B cell (primary cell): ENCODE results near the gene CD99L2. TPM values are rescaled to one million over a fixed set of nuclear protein-coding genes. Genes with fewer than 3 reads are reported as not detected.

ENCODE experiments used
- ATAC-seq: fragments of 200-7000 bp; cut with Tn5 transposase; one replicate; pipeline ENCODE4 v1.10.0; 2021; ENCODE audit warnings: low read depth, mild to moderate bottlenecking, moderate number of reproducible peaks, moderate library complexity
- CTCF ChIA-PET: fragments of 350-600 bp; sonication (Branson Sonifier 250); formaldehyde crosslinking; loops from one replicate; lab custom pipeline; 2021; ENCODE audit warnings: antibody characterized with exemption, inconsistent platforms; lab: Charles Lee
- POLR2A ChIA-PET: fragments of 350-600 bp; sonication (Branson Sonifier 250); formaldehyde crosslinking; loops from one replicate; lab custom pipeline; 2021; ENCODE audit warnings: antibody characterized with exemption; lab: Charles Lee
- DNase-seq: peaks from one replicate; pipeline ENCODE4 v3.0.0; 2013
- H2AFZ ChIP-seq: 2 replicates; pipeline ENCODE4 v1.6.1; 2012; ENCODE audit warnings: mild to moderate bottlenecking, low read depth, low read length; ENCODE audit not compliant: insufficient read depth, poor library complexity, severe bottlenecking
- H3K27ac ChIP-seq, 2 donors: 1 replicate in 1 of 2; 2 replicates in 1 of 2; pipeline ENCODE4 v1.5.1; 2012 to 2013; ENCODE audit warnings: low read length in 2 of 2, mild to moderate bottlenecking in 2 of 2, moderate library complexity in 1 of 2
- H3K27me3 ChIP-seq, 4 experiments: fragments of 200-600 bp in 1 of 4; sonication (generic) in 1 of 4; replicated peaks in 1 of 4; 1 replicate in 2 of 4; 2 replicates in 2 of 4; pipeline versions ENCODE4 v1.6.1 to v1.7.0; 2013 to 2016; ENCODE audit warnings: low read length in 3 of 4, mild to moderate bottlenecking in 2 of 4, mixed read lengths in 1 of 4, moderate library complexity in 1 of 4; ENCODE audit not compliant: insufficient read depth in 4 of 4, control insufficient read depth in 3 of 4; ENCODE audit errors: control extremely low read depth in 1 of 4
- H3K36me3 ChIP-seq, 2 experiments: replicated peaks in 1 of 2; 1 replicate in 1 of 2; 2 replicates in 1 of 2; pipeline versions ENCODE4 v1.6.1 to v1.7.1; 2013; ENCODE audit warnings: low read length in 1 of 2; ENCODE audit not compliant: insufficient read depth in 2 of 2, control insufficient read depth in 1 of 2; ENCODE audit errors: control extremely low read depth in 1 of 2, extremely low read depth in 1 of 2
- H3K4me1 ChIP-seq, 2 donors: fragments of 200-600 bp in 1 of 2; sonication (generic) in 1 of 2; 1 replicate in 1 of 2; 2 replicates in 1 of 2; pipeline versions ENCODE4 v1.5.1 to v1.6.1; 2013 to 2017; ENCODE audit warnings: low read length in 2 of 2; ENCODE audit not compliant: control insufficient read depth in 2 of 2, insufficient read depth in 2 of 2
- H3K4me2 ChIP-seq: replicated peaks from 2 replicates; pipeline ENCODE3; 2012; ENCODE audit warnings: mild to moderate bottlenecking, low read depth, low read length; ENCODE audit not compliant: poor library complexity, severe bottlenecking
- H3K4me3 ChIP-seq, 5 experiments: fragments of 200-600 bp in 1 of 5; sonication (generic) in 1 of 5; 1 replicate in 3 of 5; 2 replicates in 2 of 5; pipeline versions ENCODE4 v1.5.1 to v1.7.0; 2011 to 2016; ENCODE audit warnings: low read length in 4 of 5, mild to moderate bottlenecking in 4 of 5, low read depth in 2 of 5, control low read depth in 1 of 5, moderate library complexity in 1 of 5; ENCODE audit not compliant: insufficient read depth in 1 of 5; ENCODE audit errors: control extremely low read depth in 1 of 5, extremely low read depth in 1 of 5
- H3K79me2 ChIP-seq: fragments of 200-600 bp; sonication (generic); one replicate; pipeline ENCODE4 v1.6.0; 2016; ENCODE audit warnings: low read length; ENCODE audit not compliant: control insufficient read depth, insufficient read depth
- H3K9ac ChIP-seq: fragments of 200-600 bp; sonication (generic); 2 replicates; pipeline ENCODE4 v1.6.1; 2017; ENCODE audit warnings: mild to moderate bottlenecking, low read length, moderate library complexity
- H3K9me3 ChIP-seq, 3 donors: one replicate each; pipeline versions ENCODE4 v1.6.1 to v1.7.1; 2013; ENCODE audit warnings: low read length in 2 of 3; ENCODE audit not compliant: control insufficient read depth in 2 of 3, insufficient read depth in 1 of 3; ENCODE audit errors: control extremely low read depth in 1 of 3
- H4K20me1 ChIP-seq: 2 replicates; pipeline ENCODE4 v1.6.0; 2012; ENCODE audit warnings: mild to moderate bottlenecking, low read length; ENCODE audit not compliant: insufficient read depth, control insufficient read depth, poor library complexity, severe bottlenecking
- H3K27ac Mint-ChIP-seq: one replicate; pipeline ENCODE4 v1.8.0; 2021; ENCODE audit warnings: mixed read lengths
- H3K27me3 Mint-ChIP-seq: one replicate; pipeline ENCODE4 v1.8.0; 2021; ENCODE audit warnings: mixed read lengths
- H3K4me1 Mint-ChIP-seq: one replicate; pipeline ENCODE4 v1.8.0; 2021; ENCODE audit warnings: mixed read lengths
- H3K4me3 Mint-ChIP-seq: one replicate; pipeline ENCODE4 v1.8.0; 2021; ENCODE audit warnings: mixed read lengths
- H3K9me3 Mint-ChIP-seq: one replicate; pipeline ENCODE4 v1.8.0; 2022; ENCODE audit warnings: mixed read lengths; ENCODE audit not compliant: insufficient read depth
- EZH2 ChIP-seq: IDR thresholded peaks from 2 replicates; pipeline ENCODE4 v1.6.1; 2012; ENCODE audit warnings: borderline replicate concordance, low read depth, mild to moderate bottlenecking, moderate library complexity, low read length; ENCODE audit not compliant: insufficient read depth, poor library complexity, severe bottlenecking
- WGBS: methylation state at CpG from one replicate; pipeline ENCODE4 v1.1.5; 2013; ENCODE audit warnings: missing lambda C conversion rate; ENCODE audit not compliant: insufficient coverage; 5-methylcytosine and 5-hydroxymethylcytosine counted together
- intact Hi-C: fragments of 100-400 bp; cut with micrococcal nuclease; formaldehyde crosslinking; loops from one replicate; pipeline ENCODE4 v1.10.0; 2022
- polyA plus RNA-seq: library from polyadenylated mRNA; depleted of rRNA; stranded (reverse); fragments of >200 nt; gene quantifications from 2 replicates; pipeline ENCODE4 v1.2.3, GENCODE V29; 2012
- total RNA-seq, 2 donors: library from RNA; stranded (reverse); fragments of 120-200 nt in 1 of 2; gene quantifications; 1 replicate in 1 of 2; 2 replicates in 1 of 2; pipeline versions ENCODE4 v1.2.3 to v1.2.4, GENCODE V29; 2013 to 2022
- TF ChIP-seq, protein P1 (sequence below): fragments of 200-600 bp; IDR thresholded peaks from one replicate; pipeline ENCODE4 v1.8.0; 2022; ENCODE audit warnings: antibody characterized with exemption, mild to moderate bottlenecking

Gene CD99L2
- total and polyA plus RNA-seq, 2 donors (not counting 1 experiment from before 2014, with no cell fraction given): 8.7 to 17.8 TPM

DNA sequence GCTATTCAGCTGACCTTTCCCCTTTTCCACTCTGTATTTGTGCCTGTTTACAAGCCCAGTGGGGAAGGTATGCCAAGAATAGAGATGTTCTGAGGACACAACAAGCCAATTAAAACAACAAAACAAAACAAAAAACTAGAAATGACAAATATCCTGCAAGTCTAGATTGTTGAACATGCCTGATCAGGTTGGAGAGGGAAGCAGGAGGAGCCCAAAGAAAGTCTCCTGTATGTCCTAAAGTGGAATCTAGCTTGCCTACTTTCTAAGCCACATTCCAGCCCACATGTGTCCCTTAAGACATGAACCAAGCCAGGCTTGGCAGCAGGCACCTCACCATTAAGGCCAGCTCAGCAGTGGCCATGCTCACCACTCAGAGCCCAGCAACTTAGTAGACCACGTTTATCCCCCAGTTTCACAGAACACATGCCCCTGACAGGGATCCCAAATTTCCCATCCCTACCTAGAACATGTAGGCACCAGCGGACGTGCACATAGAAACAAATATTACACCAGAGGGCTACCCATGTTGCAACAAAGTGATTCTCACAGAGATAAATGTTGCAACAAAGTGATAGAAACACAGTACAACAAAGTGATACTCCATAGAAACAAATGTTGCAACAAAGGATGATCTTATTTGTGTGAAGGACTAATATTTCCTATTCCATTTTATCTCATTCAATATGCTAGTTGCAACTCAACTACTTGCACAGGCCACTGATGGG, 48.3 kb downstream of the CD99L2 start:
- no peak overlapping the region for H3K4me3 Mint-ChIP-seq

DNA sequence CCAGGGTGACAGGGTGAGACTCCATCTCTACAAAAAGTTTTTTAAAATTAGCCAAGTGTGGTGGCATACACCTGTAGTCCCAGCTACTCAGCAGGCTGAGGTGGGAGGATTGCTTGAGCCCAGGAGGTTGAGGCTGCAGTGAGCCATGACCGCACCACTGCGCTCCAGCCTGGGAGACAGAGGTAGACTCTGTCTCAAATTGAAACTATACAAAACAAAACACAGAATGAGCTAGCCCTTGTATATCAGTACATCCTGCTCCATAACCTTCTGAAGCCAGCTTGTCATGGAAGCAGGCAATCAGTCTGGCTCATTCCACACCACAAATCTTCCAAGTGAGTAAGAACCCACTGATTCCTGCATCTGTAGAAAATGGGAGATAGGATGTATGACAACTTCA, 49.0 kb downstream of the CD99L2 start:
- no peak overlapping the region for H2AFZ ChIP-seq
- POLR2A ChIA-PET: no interaction called here
- no peaks in the 10 kb centered on the region for H3K4me1 ChIP-seq
- H3K36me3 ChIP-seq: no peaks in the 10 kb centered on the region
- H3K27me3 ChIP-seq: no peaks in the 10 kb centered on the region
- Mint-ChIP-seq H3K9me3 (no peaks in the 10 kb centered on the region), H3K27ac (no peak overlapping the region), H3K27me3 (no peaks in the 10 kb centered on the region), H3K4me1 (peaks cover 9% of the 10 kb centered on the region), H3K4me3 (no peak overlapping the region)
- CTCF ChIA-PET: no interaction called here
- no peaks in the 10 kb centered on the region for H4K20me1 ChIP-seq
- H3K9me3 ChIP-seq: no peaks in the 10 kb centered on the region
- H3K27ac ChIP-seq: no peak overlapping the region
- WGBS: no CpG with 5 or more reads among the region's 2 CpGs
- no peak for DNase-seq
- intact Hi-C loops: no loop called here
- no peak overlapping the region for H3K9ac ChIP-seq
- TF ChIP-seq, protein P1, sequence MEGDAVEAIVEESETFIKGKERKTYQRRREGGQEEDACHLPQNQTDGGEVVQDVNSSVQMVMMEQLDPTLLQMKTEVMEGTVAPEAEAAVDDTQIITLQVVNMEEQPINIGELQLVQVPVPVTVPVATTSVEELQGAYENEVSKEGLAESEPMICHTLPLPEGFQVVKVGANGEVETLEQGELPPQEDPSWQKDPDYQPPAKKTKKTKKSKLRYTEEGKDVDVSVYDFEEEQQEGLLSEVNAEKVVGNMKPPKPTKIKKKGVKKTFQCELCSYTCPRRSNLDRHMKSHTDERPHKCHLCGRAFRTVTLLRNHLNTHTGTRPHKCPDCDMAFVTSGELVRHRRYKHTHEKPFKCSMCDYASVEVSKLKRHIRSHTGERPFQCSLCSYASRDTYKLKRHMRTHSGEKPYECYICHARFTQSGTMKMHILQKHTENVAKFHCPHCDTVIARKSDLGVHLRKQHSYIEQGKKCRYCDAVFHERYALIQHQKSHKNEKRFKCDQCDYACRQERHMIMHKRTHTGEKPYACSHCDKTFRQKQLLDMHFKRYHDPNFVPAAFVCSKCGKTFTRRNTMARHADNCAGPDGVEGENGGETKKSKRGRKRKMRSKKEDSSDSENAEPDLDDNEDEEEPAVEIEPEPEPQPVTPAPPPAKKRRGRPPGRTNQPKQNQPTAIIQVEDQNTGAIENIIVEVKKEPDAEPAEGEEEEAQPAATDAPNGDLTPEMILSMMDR: no peak
- no peak for TF ChIP-seq EZH2
- H3K4me3 ChIP-seq: no peak overlapping the region
- no peaks in the 10 kb centered on the region for H3K79me2 ChIP-seq
- H3K4me2 ChIP-seq: no peak overlapping the region
- ATAC-seq: no peak

More for the DNA sequence above, 48.3 kb downstream of the CD99L2 start:
- no peak overlapping the region for H3K27ac ChIP-seq
- H2AFZ ChIP-seq: no peak overlapping the region
- intact Hi-C loops: no loop called here
- H3K36me3 ChIP-seq: no peaks in the 10 kb centered on the region
- no peak overlapping the region for H3K4me2 ChIP-seq
- H3K9ac ChIP-seq: no peak overlapping the region
- Mint-ChIP-seq H3K27me3 (no peaks in the 10 kb centered on the region), H3K4me1 (peaks cover 9% of the 10 kb centered on the region), H3K27ac (no peak overlapping the region), H3K9me3 (no peaks in the 10 kb centered on the region)
- ATAC-seq (no peak), DNase-seq (no peak)
- POLR2A ChIA-PET: no interaction called here
- no peaks in the 10 kb centered on the region for H3K4me1 ChIP-seq
- CTCF ChIA-PET: no interaction called here
- TF ChIP-seq, protein P1: no peak
- TF ChIP-seq EZH2: no peak
- H3K9me3 ChIP-seq: no peaks in the 10 kb centered on the region
- no peaks in the 10 kb centered on the region for H3K27me3 ChIP-seq
- WGBS: 100% methylated on average over 1 of the region's 3 CpGs
- H4K20me1 ChIP-seq: no peaks in the 10 kb centered on the region
- H3K4me3 ChIP-seq: no peak overlapping the region
- H3K79me2 ChIP-seq: no peaks in the 10 kb centered on the region
